IPS-18a (cell line): ENCODE measurements around the gene SUN2.
A peak's percentile ranks its signal among the peaks of the same experiment; 100 is the strongest.

Experiments used
- H3K27ac ChIP-seq: one replicate; pipeline ENCODE4 v1.5.1; 2013; ENCODE audit warnings: low read length
- H3K27me3 ChIP-seq: one replicate; pipeline ENCODE4 v1.6.1; 2013; ENCODE audit warnings: mild to moderate bottlenecking, low read length; ENCODE audit not compliant: control insufficient read depth, insufficient read depth
- H3K36me3 ChIP-seq: one replicate; pipeline ENCODE4 v1.6.1; 2013; ENCODE audit warnings: low read depth, low read length; ENCODE audit not compliant: control insufficient read depth
- H3K4me1 ChIP-seq: one replicate; pipeline ENCODE4 v1.6.1; 2013; ENCODE audit warnings: low read depth, low read length; ENCODE audit not compliant: control insufficient read depth
- H3K4me3 ChIP-seq: one replicate; pipeline ENCODE4 v1.5.1; 2013; ENCODE audit warnings: low read length
- H3K9ac ChIP-seq: one replicate; pipeline ENCODE4 v1.6.1; 2013; ENCODE audit warnings: mild to moderate bottlenecking, low read length, moderate library complexity
- H3K9me3 ChIP-seq: one replicate; pipeline ENCODE4 v1.6.1; 2013; ENCODE audit warnings: low read depth, low read length; ENCODE audit not compliant: control insufficient read depth

The SUN2 gene

GRCh38 chr22:38759005-38759404 is 3.2 kb upstream of the SUN2 start:
- no peaks in the 10 kb centered on the region for H3K9me3 ChIP-seq
- no peaks in the 10 kb centered on the region for H3K36me3 ChIP-seq
- peaks cover 4% of the 10 kb centered on the region for H3K4me1 ChIP-seq
- no peak overlapping the region for H3K9ac ChIP-seq
- H3K27ac ChIP-seq = no peak overlapping the region
- no peak overlapping the region for H3K4me3 ChIP-seq
- peaks cover 10% of the 10 kb centered on the region for H3K27me3 ChIP-seq

GRCh38 chr22:38758276-38758945 is 2.6 kb upstream of the SUN2 start:
- Histone ChIP-seq H3K36me3 (no peaks in the 10 kb centered on the region), H3K9me3 (no peaks in the 10 kb centered on the region), H3K4me3 (no peak overlapping the region), H3K4me1 (peaks cover 5% of the 10 kb centered on the region), H3K9ac (no peak overlapping the region), H3K27ac (no peak overlapping the region), H3K27me3 (peaks cover 10% of the 10 kb centered on the region)

GRCh38 chr22:38757464-38757757 is 1.6 kb upstream of the SUN2 start:
- Histone ChIP-seq H3K4me1 (peaks cover 5% of the 10 kb centered on the region), H3K27ac (no peak overlapping the region), H3K9ac (no peak overlapping the region), H3K27me3 (peaks cover 10% of the 10 kb centered on the region), H3K36me3 (no peaks in the 10 kb centered on the region), H3K4me3 (no peak overlapping the region), H3K9me3 (no peaks in the 10 kb centered on the region)

GRCh38 chr22:38756711-38757463 is 1.1 kb upstream of the SUN2 start:
- Histone ChIP-seq H3K9me3 (no peaks in the 10 kb centered on the region), H3K9ac (peak overlapping the region; percentile 42), H3K4me1 (peaks cover 5% of the 10 kb centered on the region), H3K36me3 (no peaks in the 10 kb centered on the region), H3K27ac (no peak overlapping the region), H3K4me3 (peak overlapping the region; percentile 71), H3K27me3 (peaks cover 10% of the 10 kb centered on the region)

GRCh38 chr22:38755155-38755910 is 465 bp downstream of the SUN2 start:
- Histone ChIP-seq H3K36me3 (no peaks in the 10 kb centered on the region), H3K9me3 (no peaks in the 10 kb centered on the region), H3K4me1 (peaks cover 5% of the 10 kb centered on the region), H3K9ac (no peak overlapping the region), H3K4me3 (peak overlapping the region; percentile 46), H3K27ac (no peak overlapping the region), H3K27me3 (peaks cover 10% of the 10 kb centered on the region)

- Histone ChIP-seq H3K36me3 (no peaks in the 10 kb centered on the region), H3K4me1 (peaks cover 5% of the 10 kb centered on the region), H3K27ac (no peak overlapping the region), H3K9ac (no peak overlapping the region), H3K9me3 (no peaks in the 10 kb centered on the region), H3K4me3 (peak overlapping the region; percentile 46), H3K27me3 (peaks cover 10% of the 10 kb centered on the region)
Measured at GRCh38 chr22:38754751-38755154, 1.0 kb downstream of the SUN2 start.

GRCh38 chr22:38753948-38754750 is 1.6 kb downstream of the SUN2 start:
- H3K9ac ChIP-seq = no peak overlapping the region
- no peaks in the 10 kb centered on the region for H3K9me3 ChIP-seq
- peak overlapping the region; percentile 46 for H3K4me3 ChIP-seq
- peaks cover 5% of the 10 kb centered on the region for H3K4me1 ChIP-seq
- peaks cover 10% of the 10 kb centered on the region for H3K27me3 ChIP-seq
- H3K36me3 ChIP-seq = peaks cover 4% of the 10 kb centered on the region
- no peak overlapping the region for H3K27ac ChIP-seq

GRCh38 chr22:38751422-38752346 is 4.1 kb downstream of the SUN2 start:
- Histone ChIP-seq H3K27ac (no peak overlapping the region), H3K4me3 (no peak overlapping the region), H3K36me3 (peaks cover 6% of the 10 kb centered on the region), H3K4me1 (peaks cover 5% of the 10 kb centered on the region), H3K9me3 (no peaks in the 10 kb centered on the region), H3K9ac (no peak overlapping the region), H3K27me3 (peaks cover 3% of the 10 kb centered on the region)

- Histone ChIP-seq H3K27me3 (no peaks in the 10 kb centered on the region), H3K4me1 (peaks cover 5% of the 10 kb centered on the region), H3K4me3 (no peak overlapping the region), H3K9me3 (no peaks in the 10 kb centered on the region), H3K36me3 (peaks cover 6% of the 10 kb centered on the region), H3K27ac (no peak overlapping the region), H3K9ac (no peak overlapping the region)
Measured at GRCh38 chr22:38751066-38751421, 4.8 kb downstream of the SUN2 start.

GRCh38 chr22:38750638-38751037 is 5.2 kb downstream of the SUN2 start:
- H3K9ac ChIP-seq = no peak overlapping the region
- peaks cover 6% of the 10 kb centered on the region for H3K36me3 ChIP-seq

More at GRCh38 chr22:38750638-38751037, 5.2 kb downstream of the SUN2 start:
- Histone ChIP-seq H3K27ac (no peak overlapping the region), H3K9me3 (no peaks in the 10 kb centered on the region), H3K27me3 (no peaks in the 10 kb centered on the region), H3K4me1 (peaks cover 5% of the 10 kb centered on the region), H3K4me3 (no peak overlapping the region)
